Epithelial cell of prostate (primary cell): ENCODE results near the gene EPB41L4A.
"Not testable (repeated sequence)": the region's sequence is repeated elsewhere in the genome, so short reads cannot be mapped to it uniquely, and the experiment has no call there.

Source experiments
- DNase-seq: peaks from one replicate; pipeline ENCODE4 v3.0.0-alpha.2; 2011; ENCODE audit warnings: low read depth, low spot score
- H3K27ac ChIP-seq: fragments of 450-650 bp; 2 replicates; pipeline ENCODE4 v1.5.1; 2017; ENCODE audit warnings: mild to moderate bottlenecking

The EPB41L4A gene, protein sequence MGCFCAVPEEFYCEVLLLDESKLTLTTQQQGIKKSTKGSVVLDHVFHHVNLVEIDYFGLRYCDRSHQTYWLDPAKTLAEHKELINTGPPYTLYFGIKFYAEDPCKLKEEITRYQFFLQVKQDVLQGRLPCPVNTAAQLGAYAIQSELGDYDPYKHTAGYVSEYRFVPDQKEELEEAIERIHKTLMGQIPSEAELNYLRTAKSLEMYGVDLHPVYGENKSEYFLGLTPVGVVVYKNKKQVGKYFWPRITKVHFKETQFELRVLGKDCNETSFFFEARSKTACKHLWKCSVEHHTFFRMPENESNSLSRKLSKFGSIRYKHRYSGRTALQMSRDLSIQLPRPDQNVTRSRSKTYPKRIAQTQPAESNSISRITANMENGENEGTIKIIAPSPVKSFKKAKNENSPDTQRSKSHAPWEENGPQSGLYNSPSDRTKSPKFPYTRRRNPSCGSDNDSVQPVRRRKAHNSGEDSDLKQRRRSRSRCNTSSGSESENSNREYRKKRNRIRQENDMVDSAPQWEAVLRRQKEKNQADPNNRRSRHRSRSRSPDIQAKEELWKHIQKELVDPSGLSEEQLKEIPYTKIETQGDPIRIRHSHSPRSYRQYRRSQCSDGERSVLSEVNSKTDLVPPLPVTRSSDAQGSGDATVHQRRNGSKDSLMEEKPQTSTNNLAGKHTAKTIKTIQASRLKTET

DNA sequence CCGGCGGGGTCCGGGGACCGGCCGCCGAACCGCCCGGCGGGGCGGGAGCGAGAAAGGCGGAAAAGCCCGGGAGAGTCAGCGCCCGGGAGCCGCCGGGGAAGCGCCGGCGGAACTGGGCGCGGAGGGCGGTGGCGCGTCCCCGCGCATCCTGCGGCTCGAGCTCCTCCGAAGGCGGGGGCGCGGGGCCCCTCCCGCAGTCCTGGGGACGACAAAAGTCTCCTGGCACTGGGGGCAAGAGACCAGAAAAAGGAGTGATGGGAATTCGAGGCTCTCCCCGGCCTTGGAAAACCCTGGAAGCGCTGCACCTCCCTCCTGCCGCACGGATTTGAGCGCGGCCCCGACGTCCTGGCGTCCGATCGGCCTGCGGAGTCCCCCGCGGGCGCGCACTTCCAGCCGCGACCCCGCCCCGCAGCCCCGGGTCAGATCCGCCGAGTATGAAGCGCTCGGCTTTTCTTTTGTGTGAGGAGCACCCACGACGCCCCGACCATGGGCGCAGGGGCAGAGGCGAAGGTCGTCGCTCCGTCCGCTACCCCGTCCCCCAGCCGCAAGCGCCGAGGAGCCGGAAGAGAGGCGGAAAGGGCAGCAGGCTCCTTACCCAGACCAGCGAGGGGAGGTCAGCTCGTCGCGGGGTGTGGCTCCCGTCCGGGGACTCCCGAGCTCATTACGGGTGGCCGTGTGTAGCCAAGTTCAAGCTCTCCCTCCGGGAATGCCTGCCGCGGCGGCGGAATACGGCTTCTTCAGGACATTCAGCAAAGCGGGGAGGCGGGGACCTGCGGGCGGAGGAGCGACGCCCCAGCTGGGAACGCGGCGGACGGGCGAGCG, at the start of gene EPB41L4A:
EPB41L4A (minus strand) TSS at position 114 of the 822 bp plus-strand sequence. CDS start 238 bp downstream, outside the sequence.
- no peak for DNase-seq
- peak within 1 kb of the TSS; percentile 67 for H3K27ac ChIP-seq

DNA sequence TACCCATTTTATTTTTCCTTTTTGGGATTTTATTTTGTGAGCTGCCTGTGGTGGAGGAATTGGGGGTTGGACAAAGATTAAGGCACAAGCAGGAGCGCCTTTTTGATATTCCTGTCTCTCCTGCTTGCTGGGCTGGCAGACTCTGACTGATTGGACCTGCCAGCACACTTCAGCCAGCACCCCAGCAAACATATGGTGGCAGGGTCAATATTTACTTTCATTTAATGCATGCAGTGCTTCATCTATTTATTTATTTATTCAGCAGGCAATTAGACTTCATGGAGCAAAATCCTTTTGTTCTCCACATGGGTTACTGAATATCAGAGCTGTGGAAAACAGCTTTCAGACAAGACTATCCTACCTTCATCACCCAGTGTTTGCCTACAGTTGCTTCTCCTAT, 48.4 kb upstream of the EPB41L4A start:
- DNase-seq, result no peak
- no peak overlapping the region for H3K27ac ChIP-seq

DNA sequence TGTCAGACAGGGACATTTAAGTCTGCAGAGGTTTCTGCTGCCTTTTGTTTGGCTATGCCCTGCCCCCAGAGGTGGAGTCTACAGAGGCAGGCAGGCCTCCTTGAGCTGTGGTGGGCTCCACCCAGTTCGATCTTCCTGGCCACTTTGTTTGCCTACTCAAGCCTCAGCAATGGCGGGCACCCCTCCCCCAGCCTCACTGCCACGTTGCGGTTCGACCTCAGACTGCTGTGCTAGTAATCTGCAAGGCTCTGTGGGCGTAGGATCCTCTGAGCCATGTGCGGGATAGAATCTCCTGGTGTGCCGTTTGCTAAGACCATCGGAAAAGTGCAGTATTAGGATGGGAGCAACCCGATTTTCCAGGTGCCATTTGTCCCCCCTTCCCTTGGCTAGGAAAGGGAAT, 47.2 kb upstream of the EPB41L4A start:
- not testable (repeated sequence) for H3K27ac ChIP-seq, DNase-seq

DNA sequence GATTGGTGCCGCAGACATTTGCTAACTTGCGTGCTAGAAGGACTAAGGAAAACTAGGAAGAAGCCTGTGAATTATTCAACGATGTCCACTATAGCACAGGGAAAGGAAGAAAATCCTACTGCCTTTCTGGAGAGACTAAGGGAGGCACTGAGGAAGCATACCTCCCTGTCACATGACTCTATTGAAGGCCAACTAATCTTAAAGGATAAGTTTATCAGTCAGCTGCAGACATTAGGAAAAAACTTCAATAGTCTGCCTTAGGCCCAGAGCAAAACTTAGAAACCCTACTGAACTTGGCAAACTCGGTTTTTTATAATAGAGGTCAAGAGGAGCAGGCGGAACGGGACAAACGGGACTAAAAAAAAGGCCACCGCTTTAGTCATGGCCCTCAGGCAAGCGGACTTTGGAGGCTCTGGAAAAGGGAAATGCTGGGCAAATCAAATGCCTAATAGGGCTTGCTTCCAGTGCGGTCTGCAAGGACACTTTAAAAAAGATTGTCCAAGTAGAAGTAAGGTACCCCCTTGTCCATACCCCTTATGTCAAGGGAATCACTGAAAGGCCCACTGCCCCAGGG, 28.2 kb upstream of the EPB41L4A start:
- not testable (repeated sequence) for DNase-seq, H3K27ac ChIP-seq

DNA sequence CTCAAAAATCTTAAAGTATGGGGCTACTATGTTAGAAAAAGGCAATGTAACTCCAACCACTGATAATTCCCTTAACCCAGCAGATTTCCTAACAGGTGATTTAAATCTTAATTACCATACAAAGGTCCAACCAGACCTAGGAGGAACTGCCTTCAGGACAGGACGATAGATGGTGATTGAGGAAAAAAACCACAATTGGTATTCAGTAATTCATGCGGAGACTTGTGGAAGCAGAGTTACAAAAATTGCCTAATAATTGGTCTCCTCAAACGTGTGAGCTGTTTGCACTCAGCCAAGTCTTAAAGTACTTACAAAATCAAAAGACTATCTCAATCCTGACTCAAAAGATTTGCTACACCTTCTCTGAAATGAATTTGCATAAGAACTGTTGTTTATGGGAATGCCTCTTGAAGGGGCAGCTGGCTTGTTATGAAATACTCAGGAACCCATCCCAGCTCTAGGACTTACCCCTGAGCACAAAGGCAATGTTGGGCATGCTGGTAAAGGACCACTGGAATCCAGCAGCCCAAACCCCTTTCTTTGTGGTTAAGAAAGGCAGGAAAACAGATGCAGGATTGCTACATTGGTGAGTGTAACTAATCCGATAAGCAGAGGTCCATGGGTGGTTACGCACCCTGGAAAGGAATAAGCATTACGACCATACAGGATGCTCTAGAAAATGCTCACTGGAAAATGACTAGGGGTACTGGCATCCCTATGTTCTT, 26.7 kb upstream of the EPB41L4A start:
- DNase-seq, result no peak

DNA sequence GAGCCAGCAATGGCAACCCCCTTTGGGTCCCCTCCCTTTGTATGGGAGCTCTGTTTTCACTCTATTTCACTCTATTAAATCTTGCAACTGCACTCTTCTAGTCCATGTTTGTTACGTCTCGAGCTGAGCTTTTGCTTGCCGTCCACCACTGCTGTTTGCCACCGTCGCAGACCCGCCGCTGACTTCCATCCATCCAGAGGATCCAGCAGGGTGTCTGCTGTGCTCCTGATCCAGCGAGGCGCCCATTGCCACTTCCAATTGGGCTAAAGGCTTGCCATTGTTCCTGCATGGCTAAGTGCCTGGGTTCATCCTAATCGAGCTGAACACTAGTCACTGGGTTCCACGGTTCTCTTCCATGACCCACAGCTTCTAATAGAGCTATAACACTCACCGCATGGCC, 24.9 kb upstream of the EPB41L4A start:
- H3K27ac ChIP-seq, DNase-seq: not testable (repeated sequence)

More for the DNA sequence above, 26.7 kb upstream of the EPB41L4A start:
- H3K27ac ChIP-seq, result no peak overlapping the region

DNA sequence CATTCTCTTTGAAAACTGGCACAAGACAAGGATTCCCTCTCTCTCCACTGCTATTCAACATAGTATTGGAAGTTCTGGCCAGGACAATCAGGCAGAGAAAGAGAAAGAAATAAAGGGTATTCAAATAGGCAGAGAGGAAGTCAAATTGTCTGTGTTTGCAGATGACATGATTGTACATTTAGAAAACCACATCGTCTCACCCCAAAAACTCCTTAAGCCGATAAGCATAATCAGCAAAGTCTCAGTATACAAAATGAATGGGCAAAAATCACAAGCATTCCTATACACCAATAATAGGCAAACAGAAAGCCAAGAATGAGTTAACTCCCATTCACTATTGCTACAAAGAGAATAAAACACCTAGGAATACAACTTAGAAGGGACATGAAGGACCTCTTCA, 21.0 kb upstream of the EPB41L4A start:
- DNase-seq, result no peak
- H3K27ac ChIP-seq, result no peak overlapping the region

DNA sequence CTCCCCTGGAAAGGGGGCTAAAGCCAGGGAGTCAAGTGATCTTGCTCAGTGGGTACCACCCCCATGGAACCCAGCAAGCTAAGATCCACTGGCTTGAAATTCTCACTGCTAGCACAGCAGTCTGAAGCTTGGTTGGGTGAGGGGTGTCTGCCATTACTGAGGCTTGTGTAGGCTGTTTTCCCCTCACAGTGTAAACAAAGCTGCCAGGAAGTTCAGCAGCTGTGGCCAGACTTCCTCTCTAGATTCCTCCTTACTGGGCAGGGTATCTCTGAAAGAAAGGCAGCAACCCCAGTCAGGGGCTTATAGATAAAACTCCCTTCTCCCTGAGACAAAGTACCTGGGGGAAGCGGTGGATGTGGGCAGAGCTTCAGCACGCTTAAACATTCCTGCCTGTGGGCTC, 17.1 kb upstream of the EPB41L4A start:
- no peak for DNase-seq

DNA sequence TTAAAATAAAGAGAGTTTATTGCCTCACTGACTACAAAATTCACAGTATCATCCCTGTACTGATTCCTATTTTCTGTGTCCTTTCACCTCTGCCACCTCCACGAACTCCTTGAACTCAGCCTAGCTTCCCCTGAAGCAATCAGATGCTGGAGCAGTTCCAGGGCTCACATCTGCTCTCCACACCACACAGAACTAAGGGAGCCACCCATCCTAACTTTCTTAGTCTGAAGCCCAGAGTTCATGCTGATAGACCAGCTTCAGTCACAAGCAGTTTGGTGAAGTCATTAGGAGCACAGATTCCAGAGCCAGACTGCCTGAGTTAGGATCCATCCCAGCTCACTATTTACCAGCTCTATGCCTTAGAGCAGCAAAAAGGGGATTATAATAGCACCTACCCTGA, 15.6 kb upstream of the EPB41L4A start:
- no peak for DNase-seq
- H3K27ac ChIP-seq, result no peak overlapping the region

More for the DNA sequence above, 17.1 kb upstream of the EPB41L4A start:
- no peak overlapping the region for H3K27ac ChIP-seq

DNA sequence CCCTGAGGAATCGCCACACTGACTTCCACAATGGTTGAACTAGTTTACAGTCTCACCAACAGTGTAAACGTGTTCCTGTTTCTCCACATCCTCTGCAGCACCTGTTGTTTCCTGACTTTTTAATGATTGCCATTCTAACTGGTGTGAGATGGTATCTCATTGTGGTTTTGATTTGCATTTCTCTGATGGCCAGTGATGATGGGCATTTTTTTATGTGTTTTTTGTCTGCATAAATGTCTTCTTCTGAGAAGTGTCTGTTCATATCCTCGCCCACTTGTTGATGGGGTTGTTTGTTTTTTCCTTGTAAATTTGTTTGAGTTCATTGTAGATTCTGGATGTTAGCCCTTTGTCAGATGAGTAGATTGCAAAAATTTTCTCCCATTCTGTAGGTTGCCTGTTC, 7.1 kb upstream of the EPB41L4A start:
- DNase-seq, H3K27ac ChIP-seq: not testable (repeated sequence)

DNA sequence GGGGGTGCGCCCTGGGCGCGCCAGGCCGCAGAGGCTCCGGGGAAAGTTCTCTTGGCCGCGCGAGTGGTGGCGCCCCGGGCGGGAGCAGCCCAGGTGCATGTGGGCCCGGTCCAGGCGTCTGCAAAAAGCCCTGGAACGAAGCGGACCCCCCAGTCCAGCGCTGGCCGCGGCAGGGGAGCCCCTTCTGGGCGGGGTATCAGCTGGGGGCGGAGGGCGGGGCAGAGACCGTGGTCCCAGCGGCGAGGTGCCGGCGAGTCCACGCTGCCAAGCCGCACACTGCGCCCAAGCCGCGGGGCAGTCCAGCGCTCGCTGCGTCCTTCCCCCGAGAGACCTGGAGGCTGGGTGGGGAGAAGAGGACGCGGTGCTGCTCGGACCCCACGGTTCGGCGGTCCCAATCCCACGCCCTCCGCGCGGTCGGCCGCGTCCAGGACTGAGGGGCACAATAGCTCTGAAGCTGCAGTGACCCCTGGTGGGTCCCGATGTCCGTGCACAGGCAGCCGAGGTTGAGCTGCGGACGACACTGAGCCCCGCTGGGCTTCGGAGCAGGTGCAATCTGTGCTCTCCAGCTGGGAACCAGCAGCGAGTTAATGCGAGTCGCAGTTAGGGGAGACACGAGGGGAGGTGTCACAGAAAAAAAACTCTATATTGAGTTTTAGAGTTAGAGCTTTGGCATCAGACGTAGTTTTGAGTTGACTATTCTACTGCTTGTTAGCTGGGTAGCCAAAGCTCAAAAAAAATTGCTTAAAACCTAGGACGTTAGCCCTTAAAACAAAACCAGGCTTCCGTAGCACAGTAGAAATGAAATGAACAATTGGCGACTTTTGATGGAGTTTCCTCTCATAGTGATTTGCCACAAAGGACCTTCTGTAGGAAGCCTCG, 1.1 kb upstream of the EPB41L4A start:
- no peak for DNase-seq
- peak overlapping the region; percentile 67 for H3K27ac ChIP-seq

DNA sequence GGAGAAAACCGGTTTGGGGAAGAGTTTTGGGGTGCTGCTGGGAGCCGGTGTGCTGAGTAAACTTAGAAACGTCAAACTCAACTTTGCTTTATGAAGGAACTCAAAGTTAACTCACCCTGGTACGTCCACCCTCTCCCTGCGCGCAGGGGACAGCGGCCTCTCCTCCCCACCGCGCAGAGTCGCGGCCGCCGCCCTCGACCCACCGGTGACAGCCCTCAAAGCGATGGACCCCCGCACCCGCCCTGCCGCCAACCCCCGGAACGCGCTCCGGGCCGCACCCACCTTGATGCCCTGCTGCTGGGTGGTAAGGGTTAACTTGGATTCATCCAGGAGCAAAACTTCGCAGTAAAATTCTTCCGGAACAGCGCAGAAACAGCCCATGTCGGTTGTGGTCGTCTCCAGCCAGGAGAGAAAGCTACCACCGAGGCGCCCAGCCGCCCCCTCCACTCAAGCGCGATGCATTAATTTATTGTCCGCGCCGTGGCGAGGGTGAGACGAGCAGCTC, 366 bp downstream of the EPB41L4A start:
- peak overlapping the region; percentile 67 for H3K27ac ChIP-seq
- no peak for DNase-seq

DNA sequence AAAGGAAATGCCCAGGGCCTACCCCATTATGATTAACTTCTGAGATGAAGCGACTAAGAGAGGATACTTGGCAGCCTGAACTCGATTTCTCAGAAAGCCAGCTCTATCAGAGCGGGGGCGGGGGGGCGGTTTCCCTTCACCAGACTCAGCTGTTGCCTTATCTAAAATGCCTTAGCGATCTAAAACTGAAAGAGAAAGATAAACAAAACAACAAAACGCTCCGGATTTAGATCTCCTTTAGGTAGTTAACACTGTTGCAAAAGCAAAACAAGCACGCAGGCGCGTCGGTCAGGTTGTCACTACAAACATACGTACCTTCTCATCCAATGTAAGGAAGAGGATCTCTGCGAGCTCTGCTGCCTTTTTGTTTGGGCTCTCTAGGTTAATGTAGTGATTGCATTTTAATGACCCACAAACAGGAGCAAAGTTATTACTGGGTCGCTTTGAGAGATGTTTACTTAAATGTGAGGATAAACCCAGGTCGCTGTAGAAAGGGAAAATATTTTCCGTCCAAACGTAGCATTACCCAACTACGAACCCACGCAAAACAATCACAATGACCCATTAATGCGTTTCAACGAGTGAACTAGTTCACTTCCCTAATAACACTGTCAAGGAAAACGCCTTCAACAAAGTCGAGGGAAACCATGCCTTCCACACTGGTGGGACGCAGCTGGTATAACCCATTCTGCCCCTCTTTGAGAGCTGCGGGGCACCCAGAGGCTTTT, 982 bp downstream of the EPB41L4A start:
- DNase-seq, result no peak
- H3K27ac ChIP-seq, result peak overlapping the region; percentile 67

DNA sequence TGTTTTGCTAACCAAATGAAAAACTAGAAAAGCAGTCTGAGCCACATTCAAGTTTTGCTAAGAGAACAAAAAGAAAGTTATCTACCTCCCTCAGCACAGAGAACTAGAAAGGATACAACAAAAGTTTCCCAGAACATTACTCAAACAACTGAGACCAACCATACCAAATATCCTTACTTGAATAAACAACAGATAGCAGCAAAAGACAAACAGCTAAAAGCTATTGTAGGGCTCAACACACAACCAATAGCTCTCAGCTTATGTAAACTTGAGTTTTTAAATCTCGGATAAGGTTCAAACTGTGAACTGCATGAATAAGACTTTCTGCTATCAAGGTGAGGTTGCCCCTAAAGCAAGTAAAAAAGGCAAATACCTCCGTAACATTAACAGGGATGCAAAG, 3.5 kb downstream of the EPB41L4A start:
- no peak overlapping the region for H3K27ac ChIP-seq
- no peak for DNase-seq

DNA sequence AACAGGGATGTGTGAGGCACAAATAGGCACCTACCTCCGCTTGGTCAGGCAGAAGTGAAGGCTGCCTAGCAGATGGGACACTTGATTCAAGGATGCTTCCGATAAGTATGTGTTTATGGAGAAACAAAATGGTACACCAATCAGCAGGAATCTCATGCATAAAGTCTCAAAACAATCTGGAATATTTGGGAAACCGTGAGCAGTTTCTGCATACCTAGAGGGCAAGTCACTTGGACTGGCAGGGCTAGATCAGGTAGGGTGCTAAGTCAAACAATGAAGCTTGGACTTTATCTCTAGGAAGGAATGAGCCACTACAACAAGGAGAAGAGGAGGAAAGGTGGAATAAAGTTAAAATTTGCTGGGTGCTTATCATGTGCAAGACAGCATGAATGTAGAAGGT, 5.5 kb downstream of the EPB41L4A start:
- no peak overlapping the region for H3K27ac ChIP-seq
- DNase-seq, result no peak

DNA sequence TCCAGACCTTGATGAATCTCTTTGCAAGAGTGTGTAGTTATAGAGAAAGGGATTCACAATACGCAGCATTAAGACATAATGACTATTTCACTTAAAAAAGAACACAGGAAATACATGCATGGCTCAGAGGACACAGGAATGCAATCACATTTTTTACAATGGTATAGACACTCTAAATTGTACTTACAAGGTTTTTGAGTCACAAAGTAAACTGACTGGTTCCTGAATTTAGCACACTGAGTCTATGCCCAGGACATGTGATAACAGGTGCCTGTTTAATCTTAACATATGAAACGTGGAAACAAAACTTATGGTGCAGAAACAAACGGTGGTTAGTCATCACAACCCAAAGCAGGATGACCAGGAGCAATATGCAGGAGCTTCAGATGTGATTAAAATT, 6.7 kb downstream of the EPB41L4A start:
- peak; percentile 84 for DNase-seq
- H3K27ac ChIP-seq, result peak overlapping the region; percentile 69

DNA sequence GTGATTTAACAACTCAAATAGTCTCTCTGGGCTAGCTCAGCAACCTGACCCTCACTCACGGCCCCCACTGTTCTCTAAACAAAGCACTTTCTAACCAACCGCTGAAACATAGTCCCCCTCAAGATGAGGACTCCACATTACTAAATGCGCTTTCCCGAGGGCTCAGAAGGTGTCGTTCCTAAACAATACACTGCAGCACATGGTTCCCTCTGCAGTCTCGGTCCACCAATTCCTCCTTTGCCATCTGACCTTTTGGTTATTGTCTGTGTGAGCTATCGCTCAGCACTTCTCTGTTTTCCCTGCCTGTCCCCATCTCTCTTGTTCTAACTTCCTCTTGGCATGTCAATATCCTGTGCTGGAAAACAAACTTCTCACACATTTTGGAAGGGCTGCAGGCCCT, 7.2 kb downstream of the EPB41L4A start:
- peak overlapping the region; percentile 69 for H3K27ac ChIP-seq

DNA sequence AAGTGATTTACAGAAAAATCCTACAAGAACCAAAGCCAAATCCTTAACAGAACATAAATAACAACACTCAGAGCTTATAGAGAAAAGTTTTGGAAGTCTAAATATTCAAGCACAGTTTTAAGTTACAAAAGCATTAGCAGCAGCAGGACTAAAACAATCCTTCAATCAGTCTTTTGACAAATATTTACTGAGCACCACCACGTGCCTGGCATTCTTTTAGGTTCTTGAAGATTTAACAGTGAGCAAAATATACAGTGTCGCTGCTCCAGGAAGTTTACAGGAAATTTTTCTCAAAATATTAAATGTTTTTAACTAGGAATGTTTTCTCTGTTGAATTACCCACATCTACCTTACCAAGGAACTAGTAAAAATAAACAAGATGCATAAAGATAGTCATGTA, 11.4 kb downstream of the EPB41L4A start:
- no peak for DNase-seq
- H3K27ac ChIP-seq, result no peak overlapping the region

More for the DNA sequence above, 7.2 kb downstream of the EPB41L4A start:
- no peak for DNase-seq
